NCI-H1694 (cell line): ENCODE results near the gene SFXN1.
"Not testable (repeated sequence)": the region's sequence is repeated elsewhere in the genome, so short reads cannot be mapped to it uniquely, and the experiment has no call there.

Experiments used
- DNase-seq: peaks from one replicate; lab custom pipeline; 2025; lab: John Stamatoyannopoulos, UW

Gene SFXN1

GRCh38 chr5:175494264-175495183 is 16.2 kb downstream of the SFXN1 start:
- DNase-seq: no peak

- no peak for DNase-seq
These were observed 23.4 kb downstream of the SFXN1 start for GRCh38 chr5:175501759-175502158.

DNA sequence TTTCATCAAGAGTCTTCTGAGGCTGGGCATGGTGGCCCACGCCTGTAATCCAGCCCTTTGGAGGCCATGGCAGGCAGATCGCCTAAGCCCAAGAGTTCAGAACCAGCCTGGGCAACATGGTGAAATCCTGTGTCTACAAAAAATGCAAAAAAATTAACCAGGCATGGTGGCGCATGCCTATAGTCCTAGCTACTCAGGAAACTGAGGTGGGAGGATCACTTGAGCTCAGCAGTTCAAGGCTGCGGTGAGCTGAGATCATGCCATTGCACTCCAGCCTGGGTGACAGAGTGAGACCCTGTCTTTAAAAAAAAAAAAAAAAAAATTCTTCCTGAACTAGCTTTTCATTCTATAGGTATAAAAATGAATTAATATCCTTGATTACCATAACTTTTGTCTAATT is 29.3 kb downstream of the SFXN1 start:
- DNase-seq: not testable (repeated sequence)

DNA sequence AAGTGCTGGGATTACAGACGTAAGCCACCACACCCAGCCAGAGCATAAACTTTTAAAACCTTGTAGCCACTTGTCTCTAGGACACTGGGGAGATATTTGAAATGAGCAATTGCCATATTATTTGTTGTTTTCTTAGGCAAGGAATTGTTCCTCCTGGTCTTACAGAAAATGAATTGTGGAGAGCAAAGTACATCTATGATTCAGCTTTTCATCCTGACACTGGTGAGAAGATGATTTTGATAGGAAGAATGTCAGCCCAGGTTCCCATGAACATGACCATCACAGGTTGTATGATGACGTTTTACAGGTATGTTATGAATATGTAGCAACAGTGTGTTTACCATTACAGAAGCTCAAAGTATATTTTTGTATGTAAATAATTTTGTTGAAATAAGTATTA is 30.5 kb downstream of the SFXN1 start:
- no peak for DNase-seq

DNA sequence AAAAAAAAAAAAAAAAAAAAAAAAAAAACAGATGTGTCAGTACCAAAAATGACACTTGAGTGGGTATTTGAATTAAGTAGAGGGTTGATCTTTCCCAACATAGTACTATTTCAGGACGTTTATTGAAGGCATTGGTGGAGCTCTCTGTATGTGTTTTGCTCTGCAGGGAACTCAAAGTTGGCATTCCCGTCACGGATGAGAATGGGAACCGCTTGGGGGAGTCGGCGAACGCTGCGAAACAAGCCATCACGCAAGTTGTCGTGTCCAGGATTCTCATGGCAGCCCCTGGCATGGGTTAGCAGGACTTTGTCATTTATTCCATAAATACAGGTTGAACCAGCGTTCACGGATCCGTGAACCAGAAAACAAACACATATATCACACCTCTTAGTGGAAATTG is 34.9 kb downstream of the SFXN1 start:
- DNase-seq: no peak

GRCh38 chr5:175513726-175514125 is 35.4 kb downstream of the SFXN1 start:
- no peak for DNase-seq

DNA sequence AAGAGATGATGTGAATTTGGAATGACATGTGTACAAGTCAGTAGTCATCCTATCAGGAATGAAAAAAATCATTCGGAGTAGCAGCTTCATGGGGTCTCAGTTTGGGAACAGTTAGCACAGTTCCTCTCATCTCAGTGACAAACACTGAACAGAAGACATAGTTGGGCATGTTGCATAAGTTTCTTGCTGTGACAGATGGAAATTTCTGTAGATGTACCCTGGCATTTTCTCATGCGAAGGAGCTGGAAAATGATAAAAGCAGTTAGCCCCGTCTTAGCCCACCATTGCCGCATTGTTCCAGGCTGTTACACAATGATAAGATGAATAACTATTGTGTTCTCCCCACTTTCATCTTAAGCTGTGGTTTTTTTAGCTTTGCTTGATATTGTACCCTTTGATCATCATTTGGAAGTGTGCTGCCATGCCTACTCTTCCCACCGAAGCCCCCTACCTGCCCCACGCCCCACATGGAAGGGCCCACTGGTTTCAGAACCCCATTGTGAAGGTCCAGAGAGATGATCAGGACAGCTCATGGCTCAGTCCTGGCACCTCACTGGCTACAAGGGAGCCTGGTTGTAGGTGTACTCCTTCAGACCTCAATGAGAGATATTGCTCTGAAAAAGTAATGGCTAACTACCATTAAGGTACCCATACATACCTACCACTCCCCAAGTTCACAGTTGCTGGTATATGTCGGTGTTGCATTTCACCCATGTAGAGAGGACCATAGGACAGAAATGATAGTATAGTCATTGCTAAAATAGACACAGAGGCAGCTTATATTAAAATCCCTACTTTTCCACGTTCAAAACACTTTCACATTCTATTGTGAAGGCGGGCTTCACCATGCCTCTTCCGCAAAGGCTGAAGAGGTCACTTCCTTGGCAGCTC is 38.8 kb downstream of the SFXN1 start:
- DNase-seq: no peak

DNA sequence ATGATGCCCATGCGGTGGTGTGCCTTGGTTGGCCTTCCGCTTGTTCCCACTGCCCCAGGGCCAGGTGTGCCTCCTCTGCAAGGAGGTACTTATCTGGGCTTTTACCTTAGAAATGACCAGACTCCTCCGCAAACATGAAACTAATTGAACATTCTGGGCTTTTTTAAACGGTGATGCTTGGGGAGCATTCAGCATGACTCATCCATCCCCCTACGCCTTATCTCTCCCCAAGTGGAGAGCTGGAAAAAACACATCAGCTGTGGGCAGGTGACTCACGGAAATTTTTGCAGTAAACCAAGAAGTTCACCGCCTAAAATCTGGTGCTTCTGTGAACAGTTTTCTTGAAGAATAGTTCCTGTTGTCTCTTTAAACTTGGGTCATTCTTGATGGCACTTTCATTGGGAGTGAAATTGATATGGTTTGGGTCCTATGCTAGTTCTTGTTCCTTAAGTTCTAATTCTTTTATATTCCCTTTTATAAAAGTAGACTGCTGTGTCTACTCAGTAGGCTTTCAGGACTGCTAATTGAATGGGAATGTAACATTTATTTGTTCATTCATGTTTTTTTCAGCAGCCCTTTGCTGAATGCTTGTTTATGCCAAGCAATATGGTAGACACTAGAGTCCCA is 39.6 kb downstream of the SFXN1 start:
- no peak for DNase-seq

GRCh38 chr5:175519006-175519405 is 40.6 kb downstream of the SFXN1 start:
- no peak for DNase-seq

DNA sequence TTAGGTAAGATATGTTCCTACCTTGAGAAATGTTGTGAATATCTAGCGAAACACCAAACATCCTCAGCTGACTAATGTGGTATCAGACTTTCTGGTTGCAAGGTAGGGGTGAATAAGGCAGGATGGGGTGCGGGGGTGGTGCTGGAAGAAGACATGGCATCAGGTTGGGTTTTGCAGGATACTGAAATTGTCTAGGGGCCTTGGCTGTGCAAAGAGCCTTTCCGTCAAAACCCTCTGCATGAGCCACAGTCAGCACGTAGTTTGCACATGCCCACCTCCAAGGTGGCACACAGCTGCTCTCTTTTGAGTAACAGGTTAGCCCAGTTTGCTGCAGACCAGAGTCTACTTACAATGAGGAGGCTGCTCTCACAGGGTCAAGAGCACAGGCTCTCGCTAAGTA is 42.0 kb downstream of the SFXN1 start:
- DNase-seq: no peak

DNA sequence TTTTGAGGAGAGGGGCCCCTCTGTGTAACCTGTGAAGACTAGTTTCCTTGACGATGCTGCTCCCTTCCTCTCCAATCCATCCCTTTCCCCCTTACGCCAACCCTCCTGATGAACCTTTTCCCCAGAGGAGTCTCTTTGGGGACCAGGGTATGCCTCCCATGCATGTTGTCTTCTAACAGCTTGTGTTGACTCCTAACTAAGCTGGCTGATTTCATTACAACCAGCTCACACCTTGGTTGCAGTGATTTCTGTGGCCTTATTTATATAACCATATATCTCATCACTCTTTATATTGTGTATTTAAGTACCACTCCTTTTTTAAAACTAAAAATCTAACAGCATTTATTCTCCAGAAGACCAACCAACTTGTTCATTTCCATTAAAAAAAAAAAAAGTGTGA is 42.5 kb downstream of the SFXN1 start:
- DNase-seq: no peak

GRCh38 chr5:175521313-175521833 is 43.0 kb downstream of the SFXN1 start:
- no peak for DNase-seq

GRCh38 chr5:175523292-175523691 is 44.9 kb downstream of the SFXN1 start:
- DNase-seq: no peak

DNA sequence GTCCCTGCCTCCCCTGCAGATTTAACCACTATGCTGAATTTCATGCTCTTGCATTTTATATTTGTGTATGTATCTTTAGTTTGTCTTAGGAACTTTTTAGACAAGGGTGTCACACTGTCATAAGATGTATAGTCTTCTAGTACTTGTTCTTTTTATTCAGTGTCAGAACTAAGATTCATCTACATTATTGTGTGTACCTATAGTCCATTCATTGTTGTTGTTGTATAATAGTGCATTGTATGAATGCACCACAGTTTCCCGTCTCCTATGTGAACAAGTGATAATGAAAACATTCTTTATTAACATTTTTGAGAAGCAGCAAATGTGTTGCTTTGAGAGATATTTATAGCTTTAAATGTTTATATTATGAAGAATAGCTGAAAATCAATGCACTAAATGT is 45.9 kb downstream of the SFXN1 start:
- no peak for DNase-seq

DNA sequence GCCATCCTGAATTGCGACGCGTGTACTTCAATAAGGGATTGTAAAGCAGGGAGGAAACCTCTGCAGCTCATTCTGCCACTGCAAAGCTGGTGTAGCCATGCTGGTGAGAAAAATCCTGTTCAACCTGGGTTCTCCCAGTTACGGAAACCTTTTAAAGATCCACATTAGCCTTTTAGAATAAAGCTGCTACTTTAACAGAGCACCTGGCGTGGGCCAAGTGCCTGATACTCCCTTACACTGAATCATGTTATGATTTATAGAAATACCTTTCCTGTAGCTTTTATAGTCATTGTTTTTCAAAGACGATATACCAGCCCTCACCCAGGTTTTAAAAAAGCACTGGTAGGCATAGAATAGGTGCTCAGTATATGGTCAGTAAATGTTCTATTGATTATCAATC is 48.3 kb downstream of the SFXN1 start:
- DNase-seq: no peak

GRCh38 chr5:175531361-175531760 is 53.0 kb downstream of the SFXN1 start:
- DNase-seq: no peak

DNA sequence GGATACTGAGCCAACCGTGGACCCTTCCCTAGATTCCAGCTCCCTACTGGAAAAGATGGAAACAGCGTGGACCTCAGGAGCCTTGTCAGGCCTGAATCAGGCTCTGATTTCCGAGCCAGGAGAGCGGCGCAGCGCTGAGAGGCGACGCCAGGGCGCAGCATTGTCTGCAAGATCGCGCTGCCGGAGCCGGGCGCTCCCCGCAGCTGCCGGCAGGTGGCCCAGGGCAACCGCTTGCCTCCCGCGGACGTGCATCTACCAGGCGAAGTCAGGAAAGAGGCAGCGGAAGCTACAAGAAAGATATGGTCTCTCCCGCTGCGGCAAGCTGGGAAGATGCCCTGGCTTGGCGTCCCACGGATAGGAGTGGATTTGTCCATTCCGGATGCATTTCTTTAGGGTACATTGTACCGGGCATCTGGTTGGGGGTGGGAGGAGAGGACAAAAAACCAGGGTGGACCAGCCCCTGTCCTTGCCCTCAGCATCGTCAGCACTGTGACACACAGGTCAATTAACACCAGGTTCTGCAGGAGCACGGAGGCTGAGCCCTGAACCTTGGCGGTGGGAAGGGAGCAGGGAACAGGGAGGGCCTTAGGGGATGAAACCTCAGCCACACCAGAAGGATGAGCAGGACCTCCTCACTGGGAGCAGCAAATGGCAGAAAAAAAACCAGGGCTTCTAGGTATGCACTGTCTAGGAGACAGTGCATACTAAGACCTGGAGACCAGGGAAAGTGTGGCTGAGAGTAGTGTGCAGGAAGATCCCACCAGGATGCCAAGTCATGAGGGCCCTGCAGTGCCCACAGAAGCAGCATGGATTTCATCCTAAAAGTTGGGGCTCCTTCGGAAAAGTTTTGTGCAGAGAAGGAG is 55.9 kb downstream of the SFXN1 start:
- DNase-seq: peak; percentile 66

DNA sequence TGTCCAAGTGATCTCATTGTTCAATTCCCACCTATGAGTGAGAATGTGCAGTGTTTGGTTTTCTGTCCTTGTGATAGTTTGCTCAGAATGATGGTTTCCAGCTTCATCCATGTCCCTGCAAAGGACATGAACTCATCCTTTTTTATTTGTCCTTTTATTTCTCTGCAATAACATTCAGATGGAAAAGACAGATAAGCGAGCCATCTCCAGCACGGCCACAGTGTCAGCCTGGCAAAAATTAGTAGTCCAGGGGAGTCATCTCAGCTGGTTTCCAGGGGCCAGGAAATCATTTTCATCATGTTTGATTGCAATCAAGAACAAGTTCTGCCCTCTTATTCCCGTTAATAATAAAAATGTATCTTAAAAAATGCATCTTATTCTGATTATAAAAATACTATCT is 57.0 kb downstream of the SFXN1 start:
- not testable (repeated sequence) for DNase-seq

DNA sequence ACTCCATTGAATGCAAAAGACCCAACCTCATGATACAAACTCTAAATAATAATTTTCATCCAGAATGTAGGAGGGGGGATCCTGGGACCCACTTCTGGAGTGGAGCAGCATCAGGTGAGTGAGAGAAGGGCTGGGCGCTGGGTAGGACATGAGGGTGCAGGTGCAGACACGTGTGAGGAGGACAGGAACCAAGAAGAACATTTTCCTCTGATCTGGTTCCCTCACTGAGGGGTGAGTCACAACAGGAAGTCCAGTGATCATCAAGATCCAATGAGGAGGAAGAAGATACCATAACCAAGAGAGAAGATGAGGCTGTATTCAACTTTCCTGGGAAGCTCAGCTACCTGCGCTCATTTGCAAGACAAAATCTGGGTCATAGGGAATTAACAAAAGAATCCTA is 57.4 kb downstream of the SFXN1 start:
- DNase-seq: no peak

DNA sequence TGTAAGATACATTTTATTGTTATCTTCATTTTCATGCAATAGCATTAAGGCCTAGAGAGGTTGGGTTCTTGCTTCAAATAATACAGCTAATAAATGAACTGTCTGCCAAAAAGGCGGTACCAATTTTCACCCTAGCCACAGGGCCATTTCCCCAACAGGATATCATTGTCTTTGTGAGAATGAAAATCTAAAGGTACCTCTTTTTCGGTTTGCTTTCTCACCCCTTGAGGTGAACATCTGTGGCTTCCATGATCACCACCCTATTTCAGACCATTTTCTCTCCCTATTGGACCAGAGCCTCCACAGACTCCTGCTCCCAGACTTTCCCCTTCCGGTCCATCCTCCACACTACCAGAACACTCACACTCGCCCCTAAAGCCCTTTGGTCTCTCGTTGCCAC is 60.2 kb downstream of the SFXN1 start:
- no peak for DNase-seq

GRCh38 chr5:175539936-175540335 is 61.6 kb downstream of the SFXN1 start:
- no peak for DNase-seq
